CD4-positive, alpha-beta T cell treated with Interleukin-6 at 100 ng/mL for 8 hours (primary cell): ENCODE measurements around the gene TAF3.

Experiments
- DNase-seq: peaks from one replicate; pipeline ENCODE4 v3.0.0-alpha.2; 2020; ENCODE audit warnings: mixed read lengths, low spot score

The TAF3 gene

GRCh38 chr10:7933757-7934156 is 115.5 kb downstream of the TAF3 start:
- DNase-seq, result no peak

GRCh38 chr10:7937315-7937945 is 119.1 kb downstream of the TAF3 start:
- DNase-seq, result no peak

- DNase-seq, result no peak
Observed at GRCh38 chr10:7941576-7941975, 123.3 kb downstream of the TAF3 start.

- no peak for DNase-seq
Observed at GRCh38 chr10:7942316-7942715, 124.0 kb downstream of the TAF3 start.

GRCh38 chr10:7942859-7943258 is 124.6 kb downstream of the TAF3 start:
- DNase-seq, result no peak

GRCh38 chr10:7944215-7944480 is 125.8 kb downstream of the TAF3 start:
- no peak for DNase-seq

GRCh38 chr10:7944537-7944936 is 126.2 kb downstream of the TAF3 start:
- DNase-seq, result no peak

GRCh38 chr10:7945034-7945433 is 126.7 kb downstream of the TAF3 start:
- no peak for DNase-seq

- DNase-seq, result no peak
Observed at GRCh38 chr10:7945469-7946187, 127.3 kb downstream of the TAF3 start.

GRCh38 chr10:7948371-7949000 is 130.2 kb downstream of the TAF3 start:
- DNase-seq, result no peak

GRCh38 chr10:7950981-7951847 is 132.9 kb downstream of the TAF3 start:
- DNase-seq, result no peak

- no peak for DNase-seq
Observed at GRCh38 chr10:7952266-7952665, 134.0 kb downstream of the TAF3 start.

- no peak for DNase-seq
Observed at GRCh38 chr10:7953447-7953846, 135.1 kb downstream of the TAF3 start.

GRCh38 chr10:7955446-7955845 is 137.1 kb downstream of the TAF3 start:
- no peak for DNase-seq

GRCh38 chr10:7956508-7956907 is 138.2 kb downstream of the TAF3 start:
- no peak for DNase-seq

- no peak for DNase-seq
Observed at GRCh38 chr10:7957591-7957990, 139.3 kb downstream of the TAF3 start.

GRCh38 chr10:7958442-7958841 is 140.1 kb downstream of the TAF3 start:
- DNase-seq, result no peak

GRCh38 chr10:7960108-7960507 is 141.8 kb downstream of the TAF3 start:
- no peak for DNase-seq

GRCh38 chr10:7962592-7962991 is 144.3 kb downstream of the TAF3 start:
- DNase-seq, result no peak

GRCh38 chr10:7965457-7965856 is 147.2 kb downstream of the TAF3 start:
- no peak for DNase-seq

- no peak for DNase-seq
Observed at GRCh38 chr10:7967035-7967434, 148.7 kb downstream of the TAF3 start.

GRCh38 chr10:7968510-7969112 is 150.3 kb downstream of the TAF3 start:
- no peak for DNase-seq
